Pancreas (tissue), 10 donors: ENCODE results near the gene RASA3. TPM values are rescaled to one million over a fixed set of nuclear protein-coding genes. Genes with fewer than 3 reads are reported as not detected.
A peak's percentile ranks its signal among the peaks of the same experiment; 100 is the strongest.

Experiments used
- ATAC-seq, 4 donors: fragments of 200-7000 bp; cut with Tn5 transposase; one replicate each; pipeline versions ENCODE4 v1.8.0 to v1.9.1; 2020; ENCODE audit warnings: mild to moderate bottlenecking in 4 of 4, moderate library complexity in 4 of 4
- DNase-seq, 6 donors: peaks; one replicate each; pipeline ENCODE4 v3.0.0-alpha.2; 2020
- FAIRE-seq: peaks from 2 replicates; lab custom pipeline; 2012; peaks lifted over from hg19 to GRCh38; lab: Jason Lieb, UNC
- H3K27ac ChIP-seq, 4 donors: fragments of 200-600 bp; sonication (generic); 1 replicate in 3 of 4; 2 replicates in 1 of 4; pipeline versions ENCODE4 v1.5.0 to v1.8.0; 2020
- H3K27me3 ChIP-seq, 4 donors: fragments of 200-600 bp; one replicate each; pipeline ENCODE4 v1.8.0; 2021
- H3K36me3 ChIP-seq, 3 donors: fragments of 200-600 bp; sonication (generic) in 1 of 3; one replicate each; pipeline versions ENCODE4 v1.5.0 to v1.8.0; 2020 to 2021
- H3K4me1 ChIP-seq, 3 donors: fragments of 200-600 bp; one replicate each; pipeline ENCODE4 v1.8.0; 2021
- H3K4me3 ChIP-seq, 4 donors: fragments of 200-600 bp; sonication (generic) in 2 of 4; one replicate each; pipeline versions ENCODE4 v1.5.0 to v1.8.0; 2020 to 2021
- H3K9me3 ChIP-seq, 4 donors: fragments of 200-600 bp; one replicate each; pipeline ENCODE4 v1.8.0; 2021
- WGBS, 2 donors: extraction: QIAGEN DNeasy Blood & Tissue Kit; methylation state at CpG; one replicate each; pipeline ENCODE4 v1.1.7; 2013; 5-methylcytosine and 5-hydroxymethylcytosine counted together
- intact Hi-C, 3 donors: fragments of 100-400 bp; cut with DNase I; formaldehyde crosslinking; loops; one replicate each; pipeline versions ENCODE4 v1.11.1 to v1.14.2; 2022
- polyA plus RNA-seq, 2 donors: library from polyadenylated mRNA; stranded (reverse); fragments of 200-250 nt; gene quantifications; one replicate each; pipeline ENCODE4 v1.2.3, GENCODE V29; 2013
- total RNA-seq, 6 donors: library from RNA; stranded (reverse); fragmentation: NEBNext Ultra II Directional in 4 of 6; extraction: Animal tissue kit (Norgen Biotek cat#: 25700) in 4 of 6; gene quantifications; one replicate each; pipeline versions ENCODE4 v1.2.1 to v1.2.4, GENCODE V29; 2021 to 2023
- TF ChIP-seq, protein P1 (sequence below), 4 donors: fragments of 200-600 bp; sonication (generic) in 3 of 4; IDR thresholded peaks; one replicate each; pipeline versions ENCODE4 v1.5.0 to v1.8.0; 2021; ENCODE audit warnings: antibody characterized with exemption in 4 of 4
- donor health status: healthy with polysubstance abuse.
- donor health status: DM: no; HTN: no; CAD: no; lungs with moderate emphysema.
- donor health status: DM: no; HTN: no; CAD: no.
- donor health status: control.
- donor health status: control.
- donor health status: Bipolar disorder and iron deficiency.
- donor health status: DM: yes; HTN: yes; CAD: no.
- donor health status: DM: no; HTN: no; CAD: no.
- donor health status: DM: no; HTN: no; CAD: no.
- donor health status: DM: yes; HTN: yes; CAD: no.

Gene RASA3
- total and polyA plus RNA-seq, 8 donors: 5.7 to 11.2 (median 9.1) TPM

DNA sequence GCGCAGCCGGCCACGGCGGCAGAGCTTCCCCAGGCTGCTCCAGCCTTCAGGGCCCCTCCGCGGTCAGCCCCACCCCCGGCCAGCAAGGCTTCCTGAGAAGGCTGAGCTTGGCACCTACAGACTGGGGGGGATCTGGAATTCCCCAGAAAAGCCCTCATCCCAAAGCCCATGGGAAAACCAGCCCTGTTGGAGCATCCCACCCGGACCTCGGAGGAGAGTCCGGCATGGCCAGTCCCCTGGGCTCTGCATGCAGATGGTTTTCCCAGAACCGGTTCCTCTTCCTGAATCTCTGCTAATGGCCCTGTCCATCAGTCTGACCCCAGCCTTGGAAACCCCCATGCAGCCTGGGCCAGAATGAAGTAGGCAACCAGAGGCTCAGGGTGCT lies 10.3 kb downstream of the RASA3 start:
- no peaks in the 10 kb centered on the region for H3K36me3 ChIP-seq
- ATAC-seq (no peak), FAIRE-seq (no peak), DNase-seq (peak in 2 of 6 donors; percentile 30 to 52)
- no peak overlapping the region for H3K4me3 ChIP-seq
- no peak overlapping the region for H3K27ac ChIP-seq
- intact Hi-C loops: no loop called here
- 81 to 83% methylated on average over 11 of the region's 11 CpGs for WGBS, 2 donors
- H3K9me3 ChIP-seq: no peaks in the 10 kb centered on the region
- TF ChIP-seq, protein P1, sequence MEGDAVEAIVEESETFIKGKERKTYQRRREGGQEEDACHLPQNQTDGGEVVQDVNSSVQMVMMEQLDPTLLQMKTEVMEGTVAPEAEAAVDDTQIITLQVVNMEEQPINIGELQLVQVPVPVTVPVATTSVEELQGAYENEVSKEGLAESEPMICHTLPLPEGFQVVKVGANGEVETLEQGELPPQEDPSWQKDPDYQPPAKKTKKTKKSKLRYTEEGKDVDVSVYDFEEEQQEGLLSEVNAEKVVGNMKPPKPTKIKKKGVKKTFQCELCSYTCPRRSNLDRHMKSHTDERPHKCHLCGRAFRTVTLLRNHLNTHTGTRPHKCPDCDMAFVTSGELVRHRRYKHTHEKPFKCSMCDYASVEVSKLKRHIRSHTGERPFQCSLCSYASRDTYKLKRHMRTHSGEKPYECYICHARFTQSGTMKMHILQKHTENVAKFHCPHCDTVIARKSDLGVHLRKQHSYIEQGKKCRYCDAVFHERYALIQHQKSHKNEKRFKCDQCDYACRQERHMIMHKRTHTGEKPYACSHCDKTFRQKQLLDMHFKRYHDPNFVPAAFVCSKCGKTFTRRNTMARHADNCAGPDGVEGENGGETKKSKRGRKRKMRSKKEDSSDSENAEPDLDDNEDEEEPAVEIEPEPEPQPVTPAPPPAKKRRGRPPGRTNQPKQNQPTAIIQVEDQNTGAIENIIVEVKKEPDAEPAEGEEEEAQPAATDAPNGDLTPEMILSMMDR (IDR thresholded peaks at IDR 0.05): no peak
- no peaks in the 10 kb centered on the region for H3K27me3 ChIP-seq
- H3K4me1 ChIP-seq: peaks cover 0 to 13% (median 6%) of the 10 kb centered on the region in 3 donors

GRCh38 chr13:114121496-114122126 lies 10.8 kb downstream of the RASA3 start:
- peak in 1 of 6 donors; percentile 57 for DNase-seq
- H3K4me1 ChIP-seq: peaks cover 0 to 13% (median 6%) of the 10 kb centered on the region in 3 donors
- H3K9me3 ChIP-seq: no peaks in the 10 kb centered on the region
- no peak overlapping the region for H3K27ac ChIP-seq
- no peaks in the 10 kb centered on the region for H3K27me3 ChIP-seq
- no peak for ATAC-seq
- no peak for FAIRE-seq
- intact Hi-C loops: no loop called here
- H3K4me3 ChIP-seq: no peak overlapping the region
- H3K36me3 ChIP-seq: no peaks in the 10 kb centered on the region
- WGBS, 2 donors: 87 to 88% methylated on average over 24 of the region's 24 CpGs
- TF ChIP-seq, protein P1 (IDR thresholded peaks at IDR 0.05): no peak

DNA sequence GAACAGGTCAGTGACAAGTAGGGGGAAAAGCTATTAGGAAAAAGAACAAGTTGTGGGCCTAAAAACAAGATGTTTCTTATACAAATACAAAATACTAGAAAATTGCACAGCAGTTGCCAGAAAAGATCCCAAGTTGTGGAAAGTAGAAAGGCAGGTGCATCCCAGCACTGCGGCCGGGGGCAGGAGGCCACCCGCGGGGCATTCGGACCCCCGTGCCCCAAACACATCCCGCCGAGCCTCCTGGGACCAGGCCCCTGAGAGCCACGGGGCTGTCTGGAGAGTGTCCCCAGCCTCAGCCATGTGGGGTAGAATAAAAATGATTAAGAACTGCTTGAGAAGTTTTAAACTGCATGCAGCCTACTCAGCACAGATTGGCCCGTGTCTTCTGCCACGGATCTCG lies 11.4 kb downstream of the RASA3 start:
- Histone ChIP-seq H3K4me3 (no peak overlapping the region), H3K4me1 (peaks cover 0 to 13% (median 6%) of the 10 kb centered on the region in 3 donors), H3K27ac (peak overlapping the region in 1 of 4 donors; percentile 47), H3K27me3 (no peaks in the 10 kb centered on the region), H3K36me3 (no peaks in the 10 kb centered on the region), H3K9me3 (no peaks in the 10 kb centered on the region)
- no peak for ATAC-seq
- 87 to 90% methylated on average over 12 of the region's 12 CpGs for WGBS, 2 donors
- TF ChIP-seq, protein P1 (IDR thresholded peaks at IDR 0.05): no peak
- FAIRE-seq: no peak
- peak in 1 of 6 donors; percentile 35 for DNase-seq
- intact Hi-C loops: no loop called here

DNA sequence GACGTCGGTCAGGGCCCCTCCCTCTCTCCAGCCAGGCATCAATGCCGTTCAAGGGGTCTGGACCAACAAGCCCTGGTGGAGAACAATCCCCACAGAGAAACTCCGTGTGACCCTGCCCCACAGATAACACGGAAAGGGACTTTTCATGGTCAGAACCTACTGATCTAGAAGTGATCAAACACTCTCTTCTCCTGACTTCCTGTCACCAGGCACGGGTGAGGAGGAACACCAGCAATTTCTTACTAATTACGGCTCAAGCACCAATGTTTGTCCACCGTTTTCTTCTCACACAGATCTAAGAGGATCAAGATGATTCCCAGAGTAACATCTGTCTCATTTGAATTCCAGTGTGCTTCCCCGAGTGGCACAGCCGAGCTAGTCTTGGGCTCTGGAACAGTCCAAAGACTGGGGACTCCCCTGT lies 11.8 kb downstream of the RASA3 start:
- 53 to 60% methylated on average over 10 of the region's 10 CpGs for WGBS, 2 donors
- Histone ChIP-seq H3K27ac (peak overlapping the region in 1 of 4 donors; percentile 47), H3K27me3 (no peaks in the 10 kb centered on the region), H3K36me3 (no peaks in the 10 kb centered on the region), H3K9me3 (no peaks in the 10 kb centered on the region), H3K4me1 (peaks cover 0 to 15% (median 8%) of the 10 kb centered on the region in 3 donors), H3K4me3 (no peak overlapping the region)
- peak in 1 of 6 donors; percentile 10 for DNase-seq
- no peak for FAIRE-seq
- ATAC-seq: no peak
- intact Hi-C loops: no loop called here
- TF ChIP-seq, protein P1 (IDR thresholded peaks at IDR 0.05): no peak

DNA sequence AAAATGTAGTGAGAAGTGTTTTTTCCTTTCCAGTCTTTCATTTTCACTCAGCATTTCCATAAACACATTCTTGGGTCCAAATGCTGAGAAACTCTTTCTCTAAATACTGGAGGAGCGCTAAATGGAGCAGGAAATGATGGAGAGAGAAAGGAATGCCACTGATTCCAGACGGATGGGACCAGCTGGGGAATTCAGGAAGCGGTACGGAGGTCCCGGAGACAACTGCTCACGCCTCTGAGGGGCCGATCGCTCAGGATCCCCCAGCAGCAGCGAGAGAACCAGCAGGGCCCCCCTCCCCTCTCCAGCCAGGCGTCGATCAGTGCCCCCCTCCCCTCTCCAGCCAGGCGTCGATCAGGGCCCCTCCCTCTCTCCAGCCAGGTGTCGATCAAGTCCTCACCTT lies 13.2 kb downstream of the RASA3 start:
- H3K4me3 ChIP-seq: no peak overlapping the region
- H3K9me3 ChIP-seq: no peaks in the 10 kb centered on the region
- DNase-seq (peak in 2 of 6 donors; percentile 34 to 59), FAIRE-seq (no peak), ATAC-seq (peak; percentile 55 to 68 (median 62))
- 42 to 49% methylated on average over 11 to 14 of the region's 14 CpGs for WGBS, 2 donors
- no peaks in the 10 kb centered on the region for H3K27me3 ChIP-seq
- no peaks in the 10 kb centered on the region for H3K36me3 ChIP-seq
- intact Hi-C loops: no loop called here
- TF ChIP-seq, protein P1 (IDR thresholded peaks at IDR 0.05): no peak
- peak overlapping the region; percentile 35 to 79 (median 58) for H3K27ac ChIP-seq
- H3K4me1 ChIP-seq: peaks cover 0 to 20% (median 12%) of the 10 kb centered on the region in 3 donors
